Epithelial cell of alveolus of lung (primary cell): ENCODE measurements around the gene SYNE3. TPM values are rescaled to one million over a fixed set of nuclear protein-coding genes. Genes with fewer than 3 reads are reported as not detected.

ENCODE experiments used
- total RNA-seq: library from RNA; depleted of rRNA; stranded (reverse); fragments of >200 nt; gene quantifications from 2 replicates; pipeline ENCODE4 v1.2.1, GENCODE V29; 2015

Gene SYNE3, protein sequence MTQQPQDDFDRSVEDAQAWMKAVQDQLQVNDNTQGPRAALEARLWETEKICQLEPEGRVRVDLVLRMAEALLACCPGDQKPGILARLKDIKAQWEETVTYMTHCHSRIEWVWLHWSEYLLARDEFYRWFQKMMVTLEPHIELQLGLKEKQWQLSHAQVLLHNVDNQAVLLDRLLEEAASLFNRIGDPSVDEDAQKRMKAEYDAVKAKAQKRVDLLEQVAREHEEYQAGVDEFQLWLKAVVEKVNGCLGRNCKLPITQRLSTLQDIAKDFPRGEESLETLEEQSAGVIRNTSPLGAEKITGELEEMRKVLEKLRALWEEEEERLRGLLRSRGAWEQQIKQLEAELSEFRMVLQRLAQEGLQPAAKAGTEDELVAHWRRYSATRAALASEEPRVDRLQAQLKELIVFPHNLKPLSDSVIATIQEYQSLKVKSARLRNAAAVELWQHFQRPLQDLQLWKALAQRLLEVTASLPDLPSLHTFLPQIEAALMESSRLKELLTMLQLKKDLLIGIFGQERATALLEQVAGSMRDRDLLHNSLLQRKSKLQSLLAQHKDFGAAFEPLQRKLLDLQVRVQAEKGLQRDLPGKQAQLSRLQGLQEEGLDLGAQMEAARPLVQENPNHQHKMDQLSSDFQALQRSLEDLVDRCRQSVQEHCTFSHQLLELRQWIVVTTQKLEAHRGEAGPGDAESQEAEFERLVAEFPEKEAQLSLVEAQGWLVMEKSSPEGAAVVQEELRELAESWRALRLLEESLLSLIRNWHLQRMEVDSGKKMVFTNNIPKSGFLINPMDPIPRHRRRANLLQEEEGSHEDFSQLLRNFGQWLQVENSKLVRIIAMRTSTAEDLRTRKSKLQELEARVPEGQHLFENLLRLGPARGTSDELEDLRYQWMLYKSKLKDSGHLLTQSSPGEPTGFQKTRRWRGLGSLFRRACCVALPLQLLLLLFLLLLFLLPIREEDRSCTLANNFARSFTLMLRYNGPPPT
- 5.3 and 6.5 TPM in 2 replicates for total RNA-seq

DNA sequence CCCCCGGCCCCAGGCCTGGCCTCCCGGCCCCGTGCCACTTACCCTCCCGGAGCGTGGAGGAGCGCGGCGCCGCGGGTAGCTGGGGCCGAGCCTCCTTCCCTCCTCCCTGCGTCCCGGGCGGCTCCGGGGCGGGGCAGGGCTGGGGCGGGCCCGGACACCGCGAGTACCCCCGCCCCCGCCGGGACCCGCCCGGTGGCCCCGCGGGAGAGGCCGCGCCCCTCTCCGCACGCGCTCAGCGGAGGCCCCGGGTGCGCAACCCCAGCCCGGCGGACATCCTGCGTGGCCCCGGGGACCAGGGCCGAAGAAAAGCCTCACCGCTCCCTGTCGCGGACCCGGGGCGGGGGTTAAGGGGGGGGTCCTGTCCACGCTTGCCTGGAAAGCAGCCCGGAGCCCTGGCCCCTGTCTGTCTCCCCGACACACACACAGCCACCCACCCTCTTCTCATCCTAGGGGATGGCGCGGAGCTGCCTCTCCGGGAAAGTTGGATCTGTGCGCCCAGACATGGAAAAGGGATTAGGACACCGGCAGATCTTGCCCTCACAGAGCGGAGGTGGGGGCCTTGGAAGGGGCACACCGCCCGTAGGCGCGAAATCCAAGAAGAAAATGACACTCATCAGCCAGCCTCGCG, at the start of gene SYNE3:
SYNE3 (minus strand) TSS at position 97 of the 628 bp plus-strand sequence. CDS start 40,829 bp downstream, outside the sequence.

DNA sequence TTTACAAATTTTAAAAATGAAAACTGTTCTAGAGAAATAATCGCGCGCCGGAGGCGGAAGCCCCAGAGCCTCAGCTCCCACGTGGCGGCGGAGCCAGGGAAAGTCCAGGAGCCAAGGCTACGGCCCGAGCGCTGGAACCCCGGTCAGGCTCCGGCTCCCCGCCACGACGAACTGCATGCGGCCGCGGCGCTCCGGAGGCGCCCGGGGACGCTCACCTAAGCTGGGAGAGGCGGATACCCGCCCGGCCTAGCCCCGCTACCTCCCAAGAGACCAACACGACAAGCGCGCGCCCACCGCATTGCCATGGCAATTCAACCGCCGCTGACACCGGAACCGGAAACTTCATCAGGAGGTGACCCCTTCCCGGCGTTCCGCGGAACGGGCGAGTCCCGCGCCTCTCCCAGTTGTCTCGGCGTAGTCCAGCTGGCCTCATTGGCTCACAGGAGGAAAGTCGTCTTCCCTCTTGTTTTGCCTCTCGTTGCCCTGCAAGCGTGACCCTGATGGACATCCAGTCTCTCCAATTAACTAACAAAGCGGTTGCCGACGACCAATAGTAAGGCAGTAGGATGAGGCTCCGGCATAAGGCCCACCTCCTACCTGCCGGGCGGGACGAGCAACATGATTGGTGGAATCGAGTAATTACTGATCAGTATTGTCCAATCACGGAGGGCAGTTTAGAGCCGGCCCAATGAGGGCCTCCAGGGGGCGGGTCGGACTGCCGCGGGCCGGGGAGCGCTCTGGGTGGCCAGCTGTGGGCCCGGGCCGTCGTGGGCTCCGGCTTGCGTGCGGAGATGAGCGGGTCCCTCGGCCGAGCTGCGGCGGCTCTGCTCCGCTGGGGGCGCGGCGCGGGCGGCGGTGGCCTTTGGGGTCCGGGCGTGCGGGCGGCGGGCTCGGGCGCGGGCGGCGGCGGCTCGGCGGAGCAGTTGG, 18.1 kb upstream of the SYNE3 start, which contains the start of gene GLRX5:
GLRX5 (plus strand) TSS at position 752 of the 927 bp plus-strand sequence; CDS start at position 792, 40 bp downstream.

Other genes with a start within 250 kb of the SYNE3 start
- 1.9 and 2.1 TPM in 2 replicates for gene CLMN, start 196.7 kb downstream of the SYNE3 start, total RNA-seq
- 43.7 and 45.5 TPM in 2 replicates for gene GLRX5, start 18.4 kb upstream of the SYNE3 start, total RNA-seq
- gene TCL1B, start 169.8 kb upstream of the SYNE3 start, total RNA-seq, result not detected in 2 replicates
- gene TCL1A, start 197.5 kb upstream of the SYNE3 start, total RNA-seq, result not detected in 2 replicates